Activated T-helper 2 cell treated with anti-CD3 and anti-CD28 coated beads, Interferon-gamma antibody, Interleukin-2, Interleukin-4, amounts not matched to agents 10 μg/mL and 5 μg/mL and 100 μg/mL, durations not matched to agents 14 hours and 24 hours and 36 hours (primary cell): ENCODE measurements around the gene TSEN54. TPM values are rescaled to one million over a fixed set of nuclear protein-coding genes. Genes with fewer than 3 reads are reported as not detected.

Experiments used
- DNase-seq: peaks from one replicate; pipeline ENCODE4 v3.0.0; 2021; ENCODE audit warnings: low spot score
- H3K27ac Mint-ChIP-seq: one replicate; pipeline ENCODE4 v1.8.0; 2021; ENCODE audit warnings: mixed read lengths
- H3K27me3 Mint-ChIP-seq: one replicate; pipeline ENCODE4 v1.8.0; 2021; ENCODE audit warnings: low read depth, mixed read lengths
- H3K36me3 Mint-ChIP-seq: one replicate; pipeline ENCODE4 v1.8.0; 2021; ENCODE audit warnings: low read depth, mixed read lengths
- H3K4me1 Mint-ChIP-seq: one replicate; pipeline ENCODE4 v1.8.0; 2021; ENCODE audit warnings: low read depth, mixed read lengths
- H3K4me3 Mint-ChIP-seq: one replicate; pipeline ENCODE4 v1.8.0; 2021; ENCODE audit warnings: low read depth, mild to moderate bottlenecking, moderate library complexity, mixed read lengths
- H3K9me3 Mint-ChIP-seq: one replicate; pipeline ENCODE4 v1.8.0; 2021; ENCODE audit warnings: mixed read lengths
- intact Hi-C: fragments of 100-400 bp; cut with micrococcal nuclease; formaldehyde crosslinking; loops from one replicate; pipeline ENCODE4 v1.15.1; 2023
- total RNA-seq: library from RNA; stranded (reverse); gene quantifications from 2 replicates; pipeline ENCODE4 v1.2.3, GENCODE V29; 2022

Gene TSEN54
- total RNA-seq, 1 donor from 2014 or later, result 78.2 TPM

DNA sequence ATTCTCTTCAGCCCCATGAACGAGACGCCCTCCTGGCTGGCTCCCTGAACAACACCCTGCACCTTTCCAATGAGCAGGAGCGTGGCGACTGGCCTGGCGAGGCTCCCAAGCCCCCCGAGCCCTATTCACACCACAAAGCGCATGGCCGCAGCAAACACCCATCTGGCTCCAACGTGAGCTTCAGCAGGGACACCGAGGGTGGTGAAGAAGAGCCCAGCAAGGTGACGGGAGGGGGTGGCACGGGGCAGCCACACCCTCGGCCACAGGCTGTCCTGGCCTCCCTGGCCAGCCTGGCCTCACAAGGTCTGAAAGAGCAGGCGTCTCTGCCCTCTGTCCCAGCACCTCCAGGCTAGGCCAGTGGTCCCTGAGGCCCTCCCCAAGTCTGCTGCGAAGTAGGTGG is 24.6 kb upstream of the TSEN54 start:
- DNase-seq, result no peak
- H3K36me3 Mint-ChIP-seq, result peaks cover 10% of the 10 kb centered on the region
- no peaks in the 10 kb centered on the region for H3K27me3 Mint-ChIP-seq
- H3K4me1 Mint-ChIP-seq, result peaks cover 11% of the 10 kb centered on the region
- intact Hi-C loops, result no loop called here
- no peak overlapping the region for H3K27ac Mint-ChIP-seq
- H3K4me3 Mint-ChIP-seq, result no peak overlapping the region
- no peaks in the 10 kb centered on the region for H3K9me3 Mint-ChIP-seq

DNA sequence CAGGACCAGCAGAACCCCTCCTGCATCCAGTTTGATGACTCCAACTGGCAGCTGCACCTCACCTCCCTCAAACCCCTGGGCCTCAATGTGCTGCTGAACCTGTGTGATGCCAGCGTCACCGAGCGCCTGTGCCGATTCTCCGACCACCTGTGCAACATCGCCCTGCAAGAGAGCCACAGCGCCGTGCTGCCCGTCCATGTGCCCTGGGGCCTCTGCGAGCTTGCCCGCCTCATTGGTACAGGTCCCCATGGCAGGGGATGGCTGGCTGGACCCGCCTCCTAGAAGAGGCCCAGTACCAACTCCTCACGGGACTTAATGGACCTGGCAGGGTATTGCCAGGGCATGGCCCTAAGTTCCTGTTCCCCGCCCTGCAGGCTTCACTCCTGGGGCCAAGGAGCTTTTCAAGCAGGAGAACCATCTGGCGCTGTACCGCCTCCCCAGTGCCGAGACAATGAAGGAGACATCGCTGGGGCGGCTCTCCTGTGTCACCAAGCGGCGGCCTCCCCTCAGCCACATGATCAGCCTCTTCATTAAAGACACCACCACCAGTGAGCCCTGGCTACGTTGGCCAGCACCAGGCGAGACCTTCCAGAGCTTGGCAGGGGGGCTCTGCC is 23.7 kb upstream of the TSEN54 start:
- Mint-ChIP-seq H3K27me3 (no peaks in the 10 kb centered on the region), H3K4me1 (peaks cover 2% of the 10 kb centered on the region), H3K36me3 (peaks cover 13% of the 10 kb centered on the region), H3K9me3 (no peaks in the 10 kb centered on the region), H3K27ac (no peak overlapping the region), H3K4me3 (no peak overlapping the region)
- no peak for DNase-seq
- intact Hi-C loops, result no loop called here

- Mint-ChIP-seq H3K27ac (no peak overlapping the region), H3K9me3 (no peaks in the 10 kb centered on the region), H3K27me3 (no peaks in the 10 kb centered on the region), H3K36me3 (peaks cover 17% of the 10 kb centered on the region), H3K4me1 (no peaks in the 10 kb centered on the region), H3K4me3 (no peak overlapping the region)
- intact Hi-C loops, result no loop called here
- no peak for DNase-seq
Observed at GRCh38 chr17:75493476-75494129, 22.7 kb upstream of the TSEN54 start.

DNA sequence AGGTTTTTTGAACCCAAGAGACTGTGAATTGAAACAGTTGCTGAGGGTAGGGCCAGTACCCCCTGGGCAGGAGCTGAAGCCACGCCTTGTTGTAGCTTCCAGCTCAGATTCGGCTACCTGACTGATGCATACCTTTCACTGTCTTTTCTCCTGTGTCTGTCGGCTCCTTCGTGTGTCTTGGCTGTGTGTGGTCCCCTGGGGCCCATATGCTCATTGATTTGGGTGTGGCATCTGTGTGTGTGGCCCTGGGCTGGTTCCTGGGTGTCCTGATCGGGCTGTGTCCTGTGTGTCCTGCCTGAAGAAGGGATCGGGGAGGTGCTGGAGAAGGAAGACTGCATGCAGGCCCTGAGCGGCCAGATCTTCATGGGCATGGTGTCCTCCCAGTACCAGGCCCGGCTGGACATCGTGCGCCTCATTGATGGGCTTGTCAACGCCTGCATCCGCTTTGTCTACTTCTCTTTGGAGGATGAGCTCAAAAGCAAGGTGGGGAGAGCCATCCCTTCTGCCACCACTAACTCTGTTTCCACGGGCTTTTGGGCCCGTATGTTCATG is 21.9 kb upstream of the TSEN54 start:
- H3K4me1 Mint-ChIP-seq, result no peaks in the 10 kb centered on the region
- H3K4me3 Mint-ChIP-seq, result no peak overlapping the region
- no peak for DNase-seq
- H3K27ac Mint-ChIP-seq, result no peak overlapping the region
- H3K9me3 Mint-ChIP-seq, result no peaks in the 10 kb centered on the region
- no peaks in the 10 kb centered on the region for H3K27me3 Mint-ChIP-seq
- H3K36me3 Mint-ChIP-seq, result peaks cover 17% of the 10 kb centered on the region
- intact Hi-C loops, result no loop called here

GRCh38 chr17:75496005-75496404 is 20.3 kb upstream of the TSEN54 start:
- H3K4me3 Mint-ChIP-seq, result no peak overlapping the region
- intact Hi-C loops, result no loop called here
- no peak overlapping the region for H3K27ac Mint-ChIP-seq
- DNase-seq, result no peak
- peaks cover 17% of the 10 kb centered on the region for H3K36me3 Mint-ChIP-seq
- H3K4me1 Mint-ChIP-seq, result no peaks in the 10 kb centered on the region
- no peaks in the 10 kb centered on the region for H3K9me3 Mint-ChIP-seq
- no peaks in the 10 kb centered on the region for H3K27me3 Mint-ChIP-seq

DNA sequence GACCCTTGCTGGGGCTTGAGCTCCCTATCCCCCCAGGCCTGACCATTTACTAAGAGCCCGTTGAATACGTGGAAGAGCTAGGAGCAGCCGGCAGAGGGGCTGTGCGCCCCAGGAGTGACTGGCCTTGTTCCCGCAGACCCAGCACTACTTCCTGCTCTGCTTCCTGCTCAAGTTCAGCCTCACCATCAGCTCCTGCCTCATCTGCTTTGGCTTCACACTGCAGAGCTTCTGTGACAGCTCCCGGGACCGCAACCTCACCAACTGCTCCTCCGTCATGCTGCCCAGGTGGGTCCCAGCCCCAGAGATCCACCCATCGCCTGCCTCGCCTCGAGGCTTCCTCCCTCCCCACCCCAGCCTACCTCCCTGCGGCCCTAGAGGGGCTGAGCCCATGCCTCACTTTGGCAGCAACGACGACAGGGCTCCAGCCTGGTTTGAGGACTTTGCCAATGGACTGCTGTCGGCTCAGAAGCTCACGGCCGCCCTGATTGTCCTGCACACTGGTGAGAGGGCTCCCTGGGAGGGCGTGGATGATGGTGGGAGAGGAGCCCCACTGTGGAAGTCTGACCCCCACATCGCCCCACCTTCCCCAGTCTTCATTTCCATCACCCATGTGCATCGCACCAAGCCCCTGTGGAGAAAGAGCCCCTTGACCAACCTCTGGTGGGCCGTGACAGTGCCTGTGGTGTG is 18.1 kb upstream of the TSEN54 start:
- Mint-ChIP-seq H3K4me3 (no peak overlapping the region), H3K36me3 (peaks cover 12% of the 10 kb centered on the region)
- DNase-seq, result no peak

DNA sequence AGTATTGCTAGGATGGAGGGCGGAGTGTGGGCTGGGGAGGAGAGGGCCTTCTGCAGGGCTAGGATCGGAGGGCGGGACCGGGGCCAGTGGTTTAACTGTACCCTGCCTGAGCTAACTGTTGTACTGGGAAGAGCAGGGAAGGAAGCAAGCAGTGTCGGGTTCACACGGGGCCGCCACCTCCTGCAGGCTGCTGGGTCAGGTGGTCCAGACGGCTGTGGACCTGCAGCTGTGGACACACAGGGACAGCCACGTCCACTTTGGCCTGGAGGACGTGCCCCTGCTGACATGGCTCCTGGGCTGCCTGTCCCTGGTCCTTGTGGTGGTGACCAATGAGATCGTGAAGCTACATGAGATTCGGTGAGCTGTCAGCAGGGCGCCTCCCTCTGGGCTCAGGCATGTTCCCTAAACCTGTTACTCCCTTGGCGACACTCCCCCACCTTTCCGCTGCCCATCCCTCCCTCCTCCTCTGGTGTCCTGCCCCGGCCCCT is 17.6 kb upstream of the TSEN54 start:
- Mint-ChIP-seq H3K27me3 (no peaks in the 10 kb centered on the region), H3K27ac (no peak overlapping the region), H3K4me3 (no peak overlapping the region), H3K9me3 (no peaks in the 10 kb centered on the region), H3K36me3 (peaks cover 12% of the 10 kb centered on the region), H3K4me1 (no peaks in the 10 kb centered on the region)
- intact Hi-C loops, result no loop called here
- no peak for DNase-seq

More for the DNA sequence above, 18.1 kb upstream of the TSEN54 start:
- Mint-ChIP-seq H3K27me3 (no peaks in the 10 kb centered on the region), H3K9me3 (no peaks in the 10 kb centered on the region), H3K27ac (no peak overlapping the region), H3K4me1 (no peaks in the 10 kb centered on the region)
- intact Hi-C loops, result no loop called here

DNA sequence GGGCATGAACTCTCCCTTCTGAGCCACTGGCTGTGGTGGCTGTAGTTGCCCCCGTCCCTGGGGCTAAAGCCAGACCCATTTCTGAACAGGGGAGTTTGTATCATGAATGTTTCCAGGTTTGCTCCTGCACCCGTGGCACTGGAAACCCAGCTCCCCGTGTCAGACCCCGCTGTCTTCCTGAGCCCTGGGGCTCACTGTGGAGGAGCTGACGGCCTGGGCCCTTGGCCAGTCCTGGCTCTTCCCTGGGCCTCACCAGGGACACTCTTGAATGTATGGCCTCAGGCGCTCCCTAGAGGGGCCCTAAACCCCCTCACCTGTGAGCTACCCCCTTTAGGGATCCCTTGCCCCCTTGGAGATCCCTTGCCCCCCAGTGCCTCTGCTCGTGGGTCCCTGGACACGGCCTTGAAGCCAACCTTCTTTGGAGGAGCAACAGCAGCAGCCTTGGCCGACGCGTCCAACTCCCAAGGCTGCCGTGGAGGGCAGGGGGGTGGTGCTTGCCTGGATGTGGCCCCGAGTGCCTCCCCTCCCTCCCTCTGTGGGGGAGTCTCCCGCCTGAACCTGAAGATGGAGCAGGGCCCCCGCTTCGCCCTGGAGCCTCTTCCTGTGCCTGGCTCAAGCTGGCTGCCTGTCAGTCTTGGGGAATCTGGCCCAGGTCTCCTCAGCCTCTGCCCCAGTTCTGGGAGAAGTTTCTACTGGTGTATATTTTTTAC is 16.9 kb upstream of the TSEN54 start:
- Mint-ChIP-seq H3K36me3 (peaks cover 10% of the 10 kb centered on the region), H3K27ac (no peak overlapping the region), H3K27me3 (no peaks in the 10 kb centered on the region), H3K4me3 (no peak overlapping the region), H3K9me3 (no peaks in the 10 kb centered on the region), H3K4me1 (no peaks in the 10 kb centered on the region)
- intact Hi-C loops, result no loop called here
- DNase-seq, result no peak

GRCh38 chr17:75500419-75501216 is 15.7 kb upstream of the TSEN54 start:
- Mint-ChIP-seq H3K36me3 (peaks cover 9% of the 10 kb centered on the region), H3K27me3 (no peaks in the 10 kb centered on the region), H3K27ac (no peak overlapping the region), H3K9me3 (no peaks in the 10 kb centered on the region), H3K4me3 (no peak overlapping the region), H3K4me1 (no peaks in the 10 kb centered on the region)
- no peak for DNase-seq
- intact Hi-C loops, result no loop called here

DNA sequence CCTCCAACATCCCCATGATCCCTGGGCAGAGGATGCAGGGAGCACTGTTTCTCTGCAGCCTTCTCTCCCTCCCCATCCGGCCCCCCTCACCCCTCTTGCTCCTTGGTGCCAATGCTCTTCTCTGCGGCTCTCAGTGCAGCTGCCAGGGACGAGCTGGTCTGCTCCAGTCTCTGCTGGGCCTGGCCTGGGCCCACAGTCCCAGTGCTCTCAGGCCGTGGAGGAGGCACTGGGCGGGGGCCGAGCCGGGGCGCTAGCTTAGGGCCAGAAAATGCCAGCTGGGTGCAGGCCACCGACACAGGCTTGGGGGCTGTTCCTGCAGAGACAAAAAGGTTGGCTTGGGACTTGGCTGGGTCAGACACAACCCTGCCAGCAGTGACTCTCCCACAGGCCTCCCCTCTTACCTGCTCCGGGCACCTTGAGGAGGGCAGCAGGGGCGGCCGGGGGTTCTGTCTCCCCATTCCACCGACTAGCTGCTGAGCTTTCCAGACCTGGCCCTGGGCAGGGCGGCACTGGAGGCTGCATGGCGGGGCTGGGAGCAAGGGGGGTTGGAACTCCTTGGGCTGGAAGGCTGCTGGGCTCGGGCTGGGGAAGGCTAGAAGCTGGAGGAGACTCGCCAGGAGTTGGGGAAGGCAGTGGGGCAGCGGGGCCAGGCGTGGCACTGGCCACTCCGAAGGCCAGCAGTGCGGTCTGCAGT is 14.8 kb upstream of the TSEN54 start:
- intact Hi-C loops, result no loop called here
- no peak overlapping the region for H3K4me3 Mint-ChIP-seq
- peaks cover 8% of the 10 kb centered on the region for H3K36me3 Mint-ChIP-seq
- H3K9me3 Mint-ChIP-seq, result no peaks in the 10 kb centered on the region
- H3K27ac Mint-ChIP-seq, result no peak overlapping the region
- no peaks in the 10 kb centered on the region for H3K4me1 Mint-ChIP-seq
- H3K27me3 Mint-ChIP-seq, result no peaks in the 10 kb centered on the region
- DNase-seq, result no peak

DNA sequence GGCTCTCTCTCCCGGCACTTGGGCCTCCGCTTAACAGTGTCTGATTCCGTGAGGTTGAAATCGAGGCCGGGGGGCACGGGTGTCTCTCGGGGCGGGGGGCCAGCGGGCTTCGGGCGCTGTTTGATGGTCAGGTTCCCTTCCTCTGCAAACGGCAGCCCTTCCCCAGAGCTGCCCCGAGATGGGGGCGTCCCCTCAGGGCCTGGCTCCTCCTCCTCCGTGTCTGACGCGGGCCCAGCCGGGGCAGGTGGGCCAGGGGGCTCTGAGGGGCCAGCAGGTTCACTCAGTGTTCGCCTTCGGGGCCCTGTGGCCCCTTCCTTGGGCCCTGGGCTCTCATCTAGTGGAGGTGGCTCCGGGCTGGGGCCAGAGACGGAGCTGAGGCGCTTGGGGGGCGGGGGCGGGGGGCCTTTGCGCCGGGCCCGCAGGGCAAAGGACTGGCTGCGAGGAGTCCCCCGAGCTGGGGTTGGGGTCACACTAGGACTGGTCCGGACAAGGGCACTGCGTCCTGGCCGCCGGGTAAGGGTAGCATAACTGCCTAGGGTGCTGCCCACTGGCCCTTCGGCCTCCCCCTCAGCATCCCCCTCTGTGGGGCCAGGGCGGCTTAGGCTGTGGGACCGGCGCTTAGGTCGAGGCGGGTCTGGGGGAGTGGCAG is 14.1 kb upstream of the TSEN54 start:
- Mint-ChIP-seq H3K4me3 (no peak overlapping the region), H3K27ac (no peak overlapping the region), H3K27me3 (no peaks in the 10 kb centered on the region), H3K36me3 (peaks cover 6% of the 10 kb centered on the region), H3K9me3 (no peaks in the 10 kb centered on the region), H3K4me1 (no peaks in the 10 kb centered on the region)
- DNase-seq, result no peak
- intact Hi-C loops, result no loop called here
